GM23248 (cell line): Measurements from ENCODE around the gene OSBP2.
"Not testable (repeated sequence)": the region's sequence is repeated elsewhere in the genome, so short reads cannot be mapped to it uniquely, and the experiment has no call there.

Experiments
- EZH2 ChIP-seq: fragments of 200-600 bp; sonication (generic); IDR thresholded peaks from 2 replicates; pipeline ENCODE4 v1.6.1; 2018; ENCODE audit warnings: antibody characterized with exemption, mild to moderate bottlenecking; ENCODE audit not compliant: insufficient read depth, poor library complexity, severe bottlenecking
- EZH2phosphoT487 ChIP-seq: fragments of 200-600 bp; sonication (generic); IDR thresholded peaks from 2 replicates; pipeline ENCODE4 v1.6.1; 2018; ENCODE audit warnings: antibody characterized with exemption, moderate library complexity, mild to moderate bottlenecking, low read depth; ENCODE audit not compliant: insufficient read depth

GRCh38 chr22:30676565-30676964, 18.1 kb upstream of the OSBP2 start:
- not testable (repeated sequence) for TF ChIP-seq EZH2phosphoT487, EZH2
